Omental fat pad (tissue), 4 donors: ENCODE results near the gene ESF1. TPM values are rescaled to one million over a fixed set of nuclear protein-coding genes. Genes with fewer than 3 reads are reported as not detected.
A peak's percentile ranks its signal among the peaks of the same experiment; 100 is the strongest.

Source experiments
- ATAC-seq: fragments of 150-250 bp; one replicate; pipeline ENCODE4 v1.9.1; 2016; ENCODE audit warnings: mild to moderate bottlenecking, moderate library complexity; ENCODE audit not compliant: low FRiP score
- DNase-seq: peaks from one replicate; pipeline ENCODE4 v3.0.0-alpha.2; 2019; ENCODE audit warnings: low spot score
- CTCF ChIP-seq, 3 donors: fragments of 450-650 bp; IDR thresholded peaks; one replicate each; pipeline ENCODE4 v1.5.1; 2016 to 2017; ENCODE audit warnings: antibody characterized with exemption in 3 of 3, mild to moderate bottlenecking in 3 of 3, moderate library complexity in 2 of 3
- total RNA-seq, 4 donors: library from RNA; depleted of rRNA; stranded (reverse); fragments of >200 nt; gene quantifications; one replicate each; pipeline ENCODE4 v1.1.0, GENCODE V29; 2016

ESF1 gene
- total RNA-seq, 4 donors from 2014 or later: 11.2 to 25.1 (median 15.2) TPM

GRCh38 chr20:13819885-13820645 is 35.3 kb upstream of the ESF1 start:
- TF ChIP-seq CTCF (IDR thresholded peaks at IDR 0.05): peak in 1 of 3 donors; percentile 42
- ATAC-seq (no peak), DNase-seq (no peak)

GRCh38 chr20:13817342-13817741 is 32.6 kb upstream of the ESF1 start:
- no peak for TF ChIP-seq CTCF (IDR thresholded peaks at IDR 0.05)
- DNase-seq (no peak), ATAC-seq (no peak)

GRCh38 chr20:13816757-13817156 is 32.0 kb upstream of the ESF1 start:
- no peak for TF ChIP-seq CTCF (IDR thresholded peaks at IDR 0.05)
- DNase-seq (no peak), ATAC-seq (no peak)

- ATAC-seq (no peak), DNase-seq (no peak)
- no peak for TF ChIP-seq CTCF (IDR thresholded peaks at IDR 0.05)
Observed at GRCh38 chr20:13814672-13815071, 30.0 kb upstream of the ESF1 start.

- no peak for TF ChIP-seq CTCF (IDR thresholded peaks at IDR 0.05)
- no peak for ATAC-seq
Observed at GRCh38 chr20:13813910-13814309, 29.2 kb upstream of the ESF1 start.

GRCh38 chr20:13810446-13810845 is 25.7 kb upstream of the ESF1 start:
- TF ChIP-seq CTCF (IDR thresholded peaks at IDR 0.05): no peak
- no peak for DNase-seq
- ATAC-seq: no peak

More at GRCh38 chr20:13813910-13814309, 29.2 kb upstream of the ESF1 start:
- DNase-seq: no peak

GRCh38 chr20:13809855-13810254 is 25.1 kb upstream of the ESF1 start:
- DNase-seq (no peak), ATAC-seq (no peak)
- no peak for TF ChIP-seq CTCF (IDR thresholded peaks at IDR 0.05)
